ENCODE measurements around the gene MLLT3. TPM values are rescaled to one million over a fixed set of nuclear protein-coding genes. Genes with fewer than 3 reads are reported as not detected.

The MLLT3 gene
- total RNA-seq, 1 donor from 2014 or later = 53.7 TPM

DNA sequence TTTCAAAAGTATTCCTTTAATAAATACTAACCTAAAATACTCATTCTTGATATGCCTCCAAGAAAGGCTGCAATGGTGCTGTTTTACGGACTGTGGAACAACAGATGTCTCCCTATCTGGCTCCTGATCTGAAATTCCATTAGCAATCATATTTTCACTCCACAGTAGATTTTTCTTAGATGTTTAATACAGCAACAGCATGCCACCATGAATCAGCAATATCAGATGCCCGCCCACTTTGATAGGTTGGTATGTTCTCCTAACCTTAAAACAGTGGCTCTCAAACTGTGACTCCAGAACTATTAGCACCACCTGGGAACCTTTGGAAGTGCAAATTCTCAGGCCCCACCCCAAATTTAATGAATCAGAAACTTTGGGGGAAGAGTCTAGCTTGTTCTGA, 110.2 kb downstream of the MLLT3 start:
- no peak overlapping the region for H3K27ac Mint-ChIP-seq (ENCODE audit: unreplicated experiment)
- peaks cover 3% of the 10 kb centered on the region for H3K36me3 Mint-ChIP-seq (ENCODE audit: low read depth)
- no peak for DNase-seq (ENCODE audit: low read depth, low spot score)

DNA sequence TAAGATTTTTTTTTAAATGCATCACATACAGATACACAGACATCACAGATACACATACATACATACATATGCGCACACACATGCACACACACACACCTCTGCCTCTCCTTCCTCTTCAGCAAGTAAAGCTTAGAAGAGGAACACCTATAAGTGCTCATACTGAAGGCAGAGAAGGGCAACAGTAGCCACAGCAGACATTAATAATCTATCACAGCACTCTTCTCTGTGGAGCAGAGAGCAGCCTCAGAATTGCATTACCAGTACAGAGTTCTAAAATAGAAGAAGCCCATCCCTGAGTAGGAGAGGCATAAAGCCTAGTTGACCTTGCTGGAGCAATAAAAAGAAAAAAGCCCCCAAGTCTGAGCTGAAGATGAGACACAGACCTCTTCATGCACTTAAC, 110.6 kb downstream of the MLLT3 start:
- H3K27me3 Mint-ChIP-seq (ENCODE audit: low read depth) = no peaks in the 10 kb centered on the region
- H3K4me1 Mint-ChIP-seq = peaks cover 5% of the 10 kb centered on the region
- no peak overlapping the region for H3K4me3 Mint-ChIP-seq
- H3K27ac Mint-ChIP-seq (ENCODE audit: unreplicated experiment) = no peak overlapping the region
- no peaks in the 10 kb centered on the region for H3K9me3 Mint-ChIP-seq
- H3K36me3 Mint-ChIP-seq (ENCODE audit: low read depth) = peaks cover 3% of the 10 kb centered on the region
- TF ChIP-seq, protein P1, sequence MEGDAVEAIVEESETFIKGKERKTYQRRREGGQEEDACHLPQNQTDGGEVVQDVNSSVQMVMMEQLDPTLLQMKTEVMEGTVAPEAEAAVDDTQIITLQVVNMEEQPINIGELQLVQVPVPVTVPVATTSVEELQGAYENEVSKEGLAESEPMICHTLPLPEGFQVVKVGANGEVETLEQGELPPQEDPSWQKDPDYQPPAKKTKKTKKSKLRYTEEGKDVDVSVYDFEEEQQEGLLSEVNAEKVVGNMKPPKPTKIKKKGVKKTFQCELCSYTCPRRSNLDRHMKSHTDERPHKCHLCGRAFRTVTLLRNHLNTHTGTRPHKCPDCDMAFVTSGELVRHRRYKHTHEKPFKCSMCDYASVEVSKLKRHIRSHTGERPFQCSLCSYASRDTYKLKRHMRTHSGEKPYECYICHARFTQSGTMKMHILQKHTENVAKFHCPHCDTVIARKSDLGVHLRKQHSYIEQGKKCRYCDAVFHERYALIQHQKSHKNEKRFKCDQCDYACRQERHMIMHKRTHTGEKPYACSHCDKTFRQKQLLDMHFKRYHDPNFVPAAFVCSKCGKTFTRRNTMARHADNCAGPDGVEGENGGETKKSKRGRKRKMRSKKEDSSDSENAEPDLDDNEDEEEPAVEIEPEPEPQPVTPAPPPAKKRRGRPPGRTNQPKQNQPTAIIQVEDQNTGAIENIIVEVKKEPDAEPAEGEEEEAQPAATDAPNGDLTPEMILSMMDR (conservative IDR thresholded peaks at IDR 0.05) = no peak
- no peak for DNase-seq (ENCODE audit: low read depth, low spot score)

More for the DNA sequence above, 110.2 kb downstream of the MLLT3 start:
- TF ChIP-seq, protein P1 (conservative IDR thresholded peaks at IDR 0.05) = no peak
- Mint-ChIP-seq H3K4me3 (no peak overlapping the region), H3K27me3 (ENCODE audit: low read depth) (no peaks in the 10 kb centered on the region), H3K4me1 (peaks cover 5% of the 10 kb centered on the region), H3K9me3 (no peaks in the 10 kb centered on the region)

DNA sequence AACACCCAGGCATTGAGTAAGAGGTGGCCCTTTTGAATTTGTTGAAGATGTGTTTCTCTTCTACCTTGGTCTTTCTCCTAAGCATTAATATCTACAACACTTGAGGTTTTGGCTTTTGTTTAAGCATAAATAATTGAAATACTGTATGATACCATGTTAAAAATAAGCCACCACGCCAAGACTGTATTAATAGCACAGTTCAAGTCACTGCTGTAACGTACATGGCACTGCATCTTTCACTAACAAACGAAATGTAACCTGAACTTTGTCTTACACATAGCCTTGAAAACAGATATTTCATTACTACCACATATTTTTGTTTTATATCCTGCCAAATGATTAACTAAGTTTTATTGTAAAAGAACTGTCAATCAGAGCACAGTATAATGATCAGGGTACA, 112.8 kb downstream of the MLLT3 start:
- H3K27me3 Mint-ChIP-seq (ENCODE audit: low read depth) = no peaks in the 10 kb centered on the region
- TF ChIP-seq, protein P1 (conservative IDR thresholded peaks at IDR 0.05) = no peak

DNA sequence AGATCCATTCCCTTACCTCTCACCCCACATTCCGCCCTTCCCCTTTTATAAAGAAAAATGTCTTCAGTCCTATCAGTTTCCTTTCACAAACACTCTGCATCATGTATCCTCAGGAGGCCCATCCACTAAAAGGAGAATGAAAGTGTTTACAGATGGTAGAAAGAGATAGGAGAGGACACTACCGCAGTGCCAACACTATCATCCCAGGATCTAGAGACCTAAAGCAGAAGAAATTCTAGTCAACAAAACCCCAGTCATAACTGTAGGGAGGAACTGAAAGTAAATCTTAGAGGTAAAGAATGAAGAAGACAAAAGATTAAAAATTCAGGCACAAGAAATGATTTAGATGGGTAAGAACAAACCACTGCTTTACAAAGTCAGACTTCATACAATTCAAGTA, 114.1 kb downstream of the MLLT3 start:
- Mint-ChIP-seq H3K4me3 (no peak overlapping the region), H3K36me3 (ENCODE audit: low read depth) (peaks cover 3% of the 10 kb centered on the region), H3K9me3 (no peaks in the 10 kb centered on the region), H3K27me3 (ENCODE audit: low read depth) (no peaks in the 10 kb centered on the region), H3K27ac (ENCODE audit: unreplicated experiment) (peak overlapping the region; percentile 13), H3K4me1 (peaks cover 5% of the 10 kb centered on the region)
- no peak for DNase-seq (ENCODE audit: low read depth, low spot score)
- TF ChIP-seq, protein P1 (conservative IDR thresholded peaks at IDR 0.05) = no peak

More for the DNA sequence above, 112.8 kb downstream of the MLLT3 start:
- no peak overlapping the region for H3K4me3 Mint-ChIP-seq
- peaks cover 5% of the 10 kb centered on the region for H3K4me1 Mint-ChIP-seq
- H3K36me3 Mint-ChIP-seq (ENCODE audit: low read depth) = peaks cover 3% of the 10 kb centered on the region
- no peak overlapping the region for H3K27ac Mint-ChIP-seq (ENCODE audit: unreplicated experiment)
- DNase-seq (ENCODE audit: low read depth, low spot score) = no peak
- H3K9me3 Mint-ChIP-seq = no peaks in the 10 kb centered on the region

DNA sequence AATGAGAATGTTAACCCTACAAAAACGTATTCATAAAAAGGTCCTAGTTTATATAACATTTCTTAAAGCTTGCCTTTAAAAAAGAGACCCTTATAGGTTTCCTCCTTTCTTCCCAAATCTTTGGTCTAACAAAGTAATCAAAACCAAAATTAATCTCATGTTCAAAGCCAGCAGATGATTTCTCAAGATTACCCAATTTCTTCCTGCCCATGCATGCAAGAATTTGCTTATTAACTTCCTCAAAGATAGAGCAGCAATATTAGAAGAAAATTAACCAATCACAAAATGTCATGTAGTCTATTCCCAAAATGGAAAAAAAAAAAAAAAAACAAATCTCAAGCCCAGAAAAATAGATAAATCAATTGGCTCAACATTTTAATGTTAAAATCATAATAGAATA, 114.9 kb downstream of the MLLT3 start:
- H3K27me3 Mint-ChIP-seq (ENCODE audit: low read depth) = no peaks in the 10 kb centered on the region
- peaks cover 3% of the 10 kb centered on the region for H3K36me3 Mint-ChIP-seq (ENCODE audit: low read depth)
- TF ChIP-seq, protein P1 (conservative IDR thresholded peaks at IDR 0.05) = no peak
- H3K9me3 Mint-ChIP-seq = no peaks in the 10 kb centered on the region
- no peak for DNase-seq (ENCODE audit: low read depth, low spot score)
- H3K27ac Mint-ChIP-seq (ENCODE audit: unreplicated experiment) = no peak overlapping the region
- H3K4me3 Mint-ChIP-seq = no peak overlapping the region
- H3K4me1 Mint-ChIP-seq = peaks cover 5% of the 10 kb centered on the region

Data from neural crest cell (in vitro differentiated cells).